ENCODE results near the gene OXER1.

OXER1 gene

GRCh38 chr2:42793334-42794270, 29.7 kb upstream of the OXER1 start:
- DNase-seq = no peak

DNA sequence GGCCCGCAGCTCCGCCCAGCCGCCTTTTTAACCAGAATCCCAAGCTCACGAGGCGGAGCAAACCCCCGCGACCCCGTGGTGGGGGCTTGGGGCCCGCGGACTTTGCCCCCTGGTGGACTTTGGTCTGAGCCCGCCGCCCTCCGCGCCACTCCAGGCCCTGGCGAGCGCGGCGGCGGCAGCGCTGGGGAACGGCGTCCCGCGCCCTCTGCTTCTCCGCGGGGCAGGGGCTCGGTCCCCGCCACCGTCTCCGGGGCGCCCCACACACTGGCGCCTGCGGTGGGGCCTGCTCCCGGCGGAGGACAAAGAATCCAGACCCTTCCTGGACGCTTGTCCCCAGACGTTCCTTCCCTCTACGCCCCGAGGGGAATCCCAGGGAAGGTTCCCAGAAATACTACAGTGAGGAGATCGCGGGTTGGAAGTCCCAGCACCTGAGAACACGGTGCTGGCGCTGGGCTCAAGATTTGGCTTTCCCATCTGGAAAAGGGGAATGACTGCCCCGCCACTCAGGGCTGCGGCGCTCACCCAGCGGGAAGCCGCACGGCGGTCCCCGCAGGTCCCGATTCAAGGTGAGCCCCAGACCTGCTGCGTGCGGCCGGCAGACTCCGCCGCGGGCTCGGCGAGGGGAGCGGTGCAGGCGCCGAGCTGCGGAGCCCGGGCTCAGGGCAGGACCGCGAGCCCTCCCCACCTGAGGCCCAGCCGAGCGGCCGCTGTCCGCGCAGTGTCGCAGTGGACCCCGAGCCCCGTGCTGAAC, 28.8 kb upstream of the OXER1 start, which contains the start of gene HAAO:
Gene HAAO (minus strand): TSS at position 1 of the 751 bp plus-strand sequence. CDS start 47 bp downstream, outside the sequence.
- DNase-seq = no peak

DNA sequence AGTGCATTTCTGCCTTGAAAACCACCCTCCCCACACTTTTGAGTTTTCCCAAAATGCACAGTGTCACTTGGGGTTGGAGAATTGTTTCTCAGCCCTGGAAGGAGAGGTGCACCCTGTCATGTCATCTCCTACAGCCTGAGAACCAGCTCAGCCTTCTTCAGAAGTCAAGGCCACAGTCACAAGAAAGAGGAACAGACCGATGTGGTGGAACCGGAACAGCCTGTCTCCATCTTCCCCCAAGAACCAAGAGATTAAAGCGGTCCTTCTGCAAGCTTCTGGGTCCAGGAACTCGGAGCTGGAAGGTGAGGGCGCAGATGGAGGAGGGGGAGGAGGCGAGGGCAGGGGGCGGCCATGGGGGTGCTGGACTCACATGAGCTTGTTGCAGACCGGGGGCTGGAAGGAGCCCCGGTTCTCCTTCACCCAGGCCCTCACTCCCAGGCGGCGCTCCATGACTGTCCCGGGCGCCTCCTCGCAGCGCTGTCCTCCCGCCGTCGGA, 28.2 kb upstream of the OXER1 start:
- no peak for DNase-seq

GRCh38 chr2:42791606-42792005, 27.7 kb upstream of the OXER1 start:
- no peak for DNase-seq

DNA sequence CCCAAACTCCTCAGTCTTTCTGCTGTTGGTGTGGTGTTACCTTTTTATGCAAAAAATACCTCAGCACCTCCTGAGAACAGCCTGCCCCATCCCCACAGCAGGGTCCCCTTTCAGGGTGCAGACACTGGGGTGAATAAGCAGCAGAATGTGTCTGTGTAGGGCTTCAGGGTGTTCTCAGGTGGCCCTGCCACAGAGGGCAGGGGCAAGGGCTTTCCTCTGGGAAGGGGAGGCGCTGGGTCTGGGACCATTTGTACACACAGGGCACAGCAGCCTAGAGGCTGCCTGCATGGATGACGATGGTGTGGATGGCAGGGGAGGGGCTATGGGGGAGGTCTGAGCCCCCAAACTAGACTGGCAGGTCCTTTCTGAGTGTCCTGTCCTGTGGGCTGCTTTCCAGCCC, 25.8 kb upstream of the OXER1 start:
- DNase-seq = no peak

- no peak for DNase-seq
Observed at GRCh38 chr2:42788882-42789281, 24.9 kb upstream of the OXER1 start.

GRCh38 chr2:42788478-42788793, 24.5 kb upstream of the OXER1 start:
- no peak for DNase-seq

DNA sequence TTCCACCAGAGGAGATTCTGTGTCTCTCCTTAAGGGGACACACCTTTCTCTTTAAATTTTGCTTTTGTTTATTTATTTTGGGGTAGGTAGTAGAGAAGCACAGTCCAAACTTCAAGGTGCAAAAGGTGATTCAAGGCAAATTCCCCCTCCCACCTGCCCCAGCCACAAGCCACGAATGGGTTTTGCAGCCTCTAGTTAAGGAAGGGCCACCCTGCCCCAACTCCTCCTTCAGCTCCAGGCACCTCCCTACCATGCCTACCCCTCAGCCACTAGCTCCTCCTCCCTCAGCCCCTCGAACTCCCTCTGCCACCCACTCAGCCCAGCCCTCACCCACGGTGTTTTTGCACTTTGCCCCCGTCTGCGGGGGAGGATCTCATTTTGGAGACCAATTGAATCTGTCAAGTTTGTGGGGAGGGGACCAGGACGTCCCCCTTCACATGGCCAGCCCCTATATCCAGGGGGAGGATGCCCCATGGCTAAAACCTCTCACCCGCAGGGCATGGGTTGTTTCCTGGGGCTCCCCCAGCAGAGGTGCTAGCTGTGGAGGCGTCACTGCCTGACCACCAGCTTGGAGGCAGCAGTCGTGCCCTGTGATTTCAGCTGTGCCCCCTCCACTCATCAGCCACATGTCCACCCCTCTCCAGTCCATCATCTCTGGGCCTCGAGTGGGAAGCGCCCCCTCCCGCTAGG, 24.0 kb upstream of the OXER1 start:
- no peak for DNase-seq

- DNase-seq = no peak
Observed at GRCh38 chr2:42787424-42787787, 23.5 kb upstream of the OXER1 start.

GRCh38 chr2:42786561-42787345, 22.8 kb upstream of the OXER1 start:
- no peak for DNase-seq

DNA sequence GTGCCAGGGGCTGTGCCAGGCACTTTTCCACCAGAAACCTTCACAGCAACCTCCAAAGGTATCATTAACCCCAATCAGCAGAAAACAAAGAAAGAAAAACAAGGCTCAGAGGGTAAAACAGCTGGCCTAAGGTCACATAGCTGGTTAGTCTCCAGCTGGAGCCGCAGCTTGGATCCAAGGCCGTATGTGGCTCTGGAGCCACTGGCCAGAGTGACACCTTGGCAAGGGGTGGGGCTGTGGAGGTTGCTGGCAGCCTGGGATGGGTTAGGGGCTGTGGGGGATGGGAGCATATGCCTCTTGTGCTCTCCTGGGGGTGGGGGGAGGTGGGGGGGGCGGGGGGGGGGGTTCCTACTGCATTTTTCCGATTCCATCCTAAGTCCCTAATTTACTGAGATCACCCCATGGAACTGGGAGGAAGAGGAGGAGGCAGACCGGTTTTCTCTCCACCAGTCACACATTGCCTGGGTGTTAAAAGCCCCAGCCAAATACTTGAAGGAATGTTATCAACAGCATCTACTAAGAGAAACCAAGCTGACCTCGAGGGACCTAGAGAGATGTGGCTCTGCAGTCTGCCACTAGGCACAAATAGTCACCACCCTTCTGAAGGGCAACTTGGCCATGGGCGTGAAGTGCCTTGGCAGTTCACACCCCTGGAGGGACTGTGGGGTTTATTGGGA, 20.4 kb upstream of the OXER1 start:
- DNase-seq = no peak

GRCh38 chr2:42783511-42783910, 19.6 kb upstream of the OXER1 start:
- DNase-seq = no peak

GRCh38 chr2:42781181-42781580, 17.2 kb upstream of the OXER1 start:
- no peak for DNase-seq

DNA sequence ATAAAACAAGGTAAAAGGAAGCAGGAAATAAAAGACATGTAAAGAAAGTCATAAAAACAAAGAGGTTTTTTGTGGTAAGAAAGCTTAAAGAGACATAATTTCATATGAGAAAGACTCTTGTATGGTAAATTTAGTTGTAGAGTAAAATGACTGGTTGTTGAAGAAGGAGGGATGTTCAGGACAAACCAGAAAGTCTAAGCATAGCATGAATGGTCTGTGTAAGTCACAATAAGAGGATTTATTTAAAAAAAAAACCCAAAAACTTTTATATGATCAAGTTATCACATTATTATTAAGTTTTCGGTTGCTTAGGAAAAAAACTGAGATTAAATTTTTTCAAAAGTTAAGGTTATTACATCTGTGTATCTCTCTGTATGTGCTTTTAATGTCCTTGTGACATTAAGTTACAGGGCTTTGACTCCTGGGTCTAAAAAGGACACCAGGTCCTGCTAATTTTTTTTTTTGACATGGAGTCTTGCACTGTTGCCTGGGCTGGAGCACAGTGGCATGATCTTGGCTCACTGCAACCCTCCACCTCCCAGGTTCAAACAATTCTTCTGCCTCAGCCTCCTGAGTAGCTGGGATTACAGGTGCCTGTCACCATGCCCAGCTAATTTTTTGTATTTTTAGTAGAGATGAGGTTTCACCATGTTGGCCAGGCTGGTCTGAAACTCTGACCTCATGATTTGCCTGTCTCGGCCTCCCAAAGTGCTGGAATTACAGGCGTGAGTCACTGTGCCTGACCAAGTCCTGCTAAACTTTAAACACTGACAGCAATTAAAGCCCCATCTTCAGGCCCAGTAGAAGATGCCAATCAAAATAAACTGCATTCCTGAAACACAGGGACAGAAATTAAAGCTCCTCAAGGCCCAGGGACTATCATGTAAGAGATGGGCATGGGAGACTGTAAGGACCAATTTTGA, 14.2 kb upstream of the OXER1 start:
- DNase-seq = no peak

DNA sequence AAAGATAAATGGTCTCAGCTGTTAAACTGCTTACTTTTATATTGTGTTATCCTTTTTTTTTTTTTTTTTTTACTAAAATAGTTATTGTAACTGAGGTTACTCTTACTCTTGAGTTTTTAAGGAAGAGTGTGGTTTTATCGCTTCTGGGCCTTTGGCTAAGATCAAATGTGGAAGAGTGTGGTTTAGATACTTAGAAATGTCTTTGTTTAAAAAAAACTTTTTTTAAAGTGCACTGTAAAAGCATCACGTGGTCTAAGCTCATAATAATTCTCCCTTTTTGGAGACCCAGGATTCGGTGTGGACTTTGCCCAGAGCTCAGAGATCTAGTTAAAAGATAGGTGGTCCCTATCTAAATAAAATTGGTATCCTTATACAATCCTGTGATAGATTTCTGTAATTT, 11.9 kb upstream of the OXER1 start:
- DNase-seq = no peak

DNA sequence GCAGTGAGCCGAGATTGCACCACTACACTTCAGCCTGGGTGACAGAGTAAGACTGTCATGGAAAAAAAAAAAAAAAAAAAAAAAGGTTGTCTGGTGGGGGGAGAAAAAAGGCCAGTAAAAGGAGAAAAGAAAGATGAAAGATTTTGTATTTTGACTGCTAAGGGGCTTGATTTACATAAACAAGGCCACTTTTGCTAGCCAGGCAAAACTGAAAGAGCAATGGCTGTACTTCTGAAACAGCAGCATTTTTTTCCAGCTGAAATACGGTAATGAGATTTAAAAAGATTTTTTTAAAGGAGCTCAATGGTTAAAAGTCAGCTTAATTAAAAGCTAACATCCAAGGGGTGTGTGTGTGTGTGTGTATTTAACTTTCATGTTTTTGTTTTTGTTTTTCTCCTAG, 11.3 kb upstream of the OXER1 start:
- DNase-seq = no peak

GRCh38 chr2:42771546-42772153, 7.7 kb upstream of the OXER1 start:
- no peak for DNase-seq

GRCh38 chr2:42770288-42771131, 6.6 kb upstream of the OXER1 start:
- peak; percentile 56 for DNase-seq

GRCh38 chr2:42769583-42770287, 5.8 kb upstream of the OXER1 start:
- no peak for DNase-seq
